Left lung (tissue), 10 donors: ENCODE results near the gene MYL5. TPM values are rescaled to one million over a fixed set of nuclear protein-coding genes. Genes with fewer than 3 reads are reported as not detected.

ENCODE experiments used
- ATAC-seq: fragments of 200-7000 bp; cut with Tn5 transposase; one replicate; pipeline ENCODE4 v1.9.1; 2020; ENCODE audit warnings: moderate library complexity
- DNase-seq, 4 donors: peaks; one replicate each; pipeline ENCODE4 v3.0.0-alpha.2; 2013 to 2020
- H3K27ac ChIP-seq, 2 donors: fragments of 200-600 bp; sonication (generic) in 1 of 2; one replicate each; pipeline versions ENCODE4 v1.5.0 to v1.8.0; 2020 to 2021
- H3K27me3 ChIP-seq, 2 donors: fragments of 200-600 bp; sonication (generic) in 1 of 2; one replicate each; pipeline versions ENCODE4 v1.5.0 to v1.8.0; 2020 to 2021
- H3K36me3 ChIP-seq, 2 donors: fragments of 200-600 bp; sonication (generic) in 1 of 2; one replicate each; pipeline versions ENCODE4 v1.5.0 to v1.8.0; 2020 to 2021
- H3K4me1 ChIP-seq, 2 donors: fragments of 200-600 bp; one replicate each; pipeline ENCODE4 v1.8.0; 2021
- H3K4me3 ChIP-seq, 2 donors: fragments of 200-600 bp; sonication (generic) in 1 of 2; one replicate each; pipeline versions ENCODE4 v1.5.0 to v1.8.0; 2020 to 2021; ENCODE audit warnings: mild to moderate bottlenecking in 1 of 2
- H3K9me3 ChIP-seq, 2 donors: fragments of 200-600 bp; sonication (generic) in 1 of 2; one replicate each; pipeline versions ENCODE4 v1.5.0 to v1.8.0; 2020 to 2021
- CTCF ChIP-seq, 2 donors: fragments of 200-600 bp; sonication (generic) in 1 of 2; IDR thresholded peaks; one replicate each; pipeline versions ENCODE4 v1.5.0 to v1.8.0; 2021; ENCODE audit warnings: antibody characterized with exemption in 2 of 2
- intact Hi-C, 2 donors: fragments of 100-400 bp; cut with DNase I; formaldehyde crosslinking; loops; one replicate each; pipeline versions ENCODE4 v1.11.2 to v1.14.2; 2022
- polyA plus RNA-seq, 6 donors: library from polyadenylated mRNA; unstranded; fragments of 120-200 nt; gene quantifications; one replicate each; pipeline ENCODE4 v1.2.1, GENCODE V29; 2013; ENCODE audit not compliant: insufficient read length in 6 of 6
- total RNA-seq, 2 donors: library from RNA; stranded (reverse); fragmentation: NEBNext Ultra II Directional; extraction: Animal tissue kit (Norgen Biotek cat#: 25700); gene quantifications; one replicate each; pipeline ENCODE4 v1.2.1, GENCODE V29; 2021
- donor health status: DM: no; HTN: yes; CAD: no.
- donor health status: DM: no; HTN: no; CAD: no.

The MYL5 gene
- total and polyA plus RNA-seq, 8 donors: 7.8 to 23.2 (median 17.5) TPM

- ATAC-seq: no peak
- H3K4me3 ChIP-seq: peak overlapping the region in 1 of 2 donors; percentile 60
- peaks cover 0 to 8% of the 10 kb centered on the region in 2 donors for H3K27me3 ChIP-seq
- peak in 2 of 4 donors; percentile 27 to 75 for DNase-seq
- H3K9me3 ChIP-seq: no peaks in the 10 kb centered on the region
- H3K36me3 ChIP-seq: no peaks in the 10 kb centered on the region
- intact Hi-C loops: no loop called here
- TF ChIP-seq CTCF (IDR thresholded peaks at IDR 0.05): no peak
- H3K4me1 ChIP-seq: peaks cover 0 to 13% of the 10 kb centered on the region in 2 donors
- no peak overlapping the region for H3K27ac ChIP-seq
These were observed 9.6 kb upstream of the MYL5 start for GRCh38 chr4:664713-665231.

DNA sequence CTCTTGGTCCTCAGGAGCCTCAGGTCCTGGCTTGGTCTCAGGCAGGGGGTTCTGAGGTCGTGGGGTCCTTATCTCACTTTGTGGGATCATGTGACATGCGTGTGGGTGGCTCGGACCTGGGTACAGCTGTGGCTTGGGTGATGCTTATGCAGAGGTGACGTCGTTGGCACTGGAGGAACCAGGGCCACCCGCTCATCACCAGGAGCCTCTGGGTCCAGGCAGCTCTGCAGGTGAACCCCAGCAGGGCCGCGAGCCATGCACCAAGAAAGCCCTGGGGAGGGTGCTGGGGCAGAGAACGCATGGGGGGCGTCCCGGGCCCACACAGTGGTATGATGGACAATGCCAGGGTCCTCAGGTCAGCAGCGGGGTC lies 9.0 kb upstream of the MYL5 start:
- Histone ChIP-seq H3K4me3 (no peak overlapping the region), H3K36me3 (no peaks in the 10 kb centered on the region), H3K4me1 (peaks cover 0 to 13% of the 10 kb centered on the region in 2 donors), H3K27me3 (peaks cover 0 to 8% of the 10 kb centered on the region in 2 donors), H3K9me3 (no peaks in the 10 kb centered on the region), H3K27ac (no peak overlapping the region)
- no peak for TF ChIP-seq CTCF (IDR thresholded peaks at IDR 0.05)
- ATAC-seq (no peak), DNase-seq (peak in 1 of 4 donors; percentile 61)
- intact Hi-C loops: no loop called here

DNA sequence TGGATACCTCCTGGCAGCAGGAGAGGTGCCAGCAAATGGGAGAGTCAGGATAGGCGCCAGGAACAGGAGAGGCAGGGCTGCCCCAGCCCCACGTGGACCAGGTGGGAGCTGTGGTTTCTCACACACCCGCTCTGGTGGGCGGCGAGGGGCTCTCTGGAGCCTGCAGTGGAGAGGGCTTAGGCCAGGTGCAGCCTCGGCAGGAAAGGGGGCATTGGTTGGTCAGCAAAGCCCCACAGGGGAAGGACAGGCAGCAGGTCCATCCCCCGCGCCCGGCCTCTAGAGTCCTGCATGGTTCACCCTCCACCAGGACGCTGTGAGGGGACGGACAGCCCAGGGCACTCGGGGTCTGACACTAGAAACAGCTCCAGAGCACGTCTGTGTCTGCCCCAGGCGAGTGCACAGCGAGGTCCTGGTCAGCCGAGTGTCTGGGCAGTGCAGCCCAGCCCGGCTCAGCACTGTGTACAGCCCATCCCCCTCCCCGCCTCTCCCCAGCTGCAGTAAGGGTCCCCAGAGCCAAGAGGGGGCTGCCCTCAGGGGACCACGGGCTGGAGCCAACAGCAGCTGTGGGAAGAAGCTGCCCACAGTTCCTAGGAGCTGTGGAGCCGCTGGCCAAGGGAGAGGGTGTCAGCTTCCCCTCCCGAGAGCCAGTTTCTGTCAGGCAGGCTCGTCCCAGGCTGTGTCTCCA lies 8.4 kb upstream of the MYL5 start:
- Histone ChIP-seq H3K9me3 (no peaks in the 10 kb centered on the region), H3K4me1 (peaks cover 0 to 13% of the 10 kb centered on the region in 2 donors), H3K27ac (no peak overlapping the region), H3K4me3 (no peak overlapping the region), H3K27me3 (peaks cover 0 to 8% of the 10 kb centered on the region in 2 donors), H3K36me3 (peaks cover 0 to 3% of the 10 kb centered on the region in 2 donors)
- intact Hi-C loops: no loop called here
- ATAC-seq (no peak), DNase-seq (peak in 1 of 4 donors; percentile 80)
- TF ChIP-seq CTCF (IDR thresholded peaks at IDR 0.05): no peak

DNA sequence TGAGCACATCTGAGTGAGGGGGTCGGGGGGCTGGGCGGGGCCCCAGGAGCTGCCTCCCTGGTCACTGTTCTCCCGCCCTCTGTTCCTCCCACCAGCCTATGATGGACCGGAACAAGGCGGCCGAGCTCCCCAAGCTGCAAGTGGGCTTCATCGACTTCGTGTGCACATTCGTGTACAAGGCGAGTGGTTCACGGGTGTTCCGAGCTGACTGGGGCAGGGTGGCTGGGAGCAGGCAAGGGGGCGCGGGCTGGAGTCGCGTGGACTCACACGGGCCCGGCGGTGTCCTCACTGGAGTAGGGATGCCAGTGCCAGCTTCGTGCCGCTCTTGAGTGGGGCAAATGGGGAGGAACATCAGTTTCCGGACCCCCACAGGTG lies 7.9 kb upstream of the MYL5 start:
- H3K9me3 ChIP-seq: no peaks in the 10 kb centered on the region
- intact Hi-C loops: no loop called here
- DNase-seq (peak in 1 of 4 donors; percentile 72), ATAC-seq (no peak)
- no peak for TF ChIP-seq CTCF (IDR thresholded peaks at IDR 0.05)
- H3K27me3 ChIP-seq: peaks cover 0 to 8% of the 10 kb centered on the region in 2 donors
- H3K4me3 ChIP-seq: no peak overlapping the region
- no peak overlapping the region for H3K27ac ChIP-seq
- peaks cover 0 to 9% of the 10 kb centered on the region in 2 donors for H3K36me3 ChIP-seq
- peaks cover 0 to 13% of the 10 kb centered on the region in 2 donors for H3K4me1 ChIP-seq

- DNase-seq: peak in 1 of 4 donors; percentile 76
- no peak for ATAC-seq
- intact Hi-C loops: no loop called here
- peaks cover 0 to 14% of the 10 kb centered on the region in 2 donors for H3K36me3 ChIP-seq
- H3K4me1 ChIP-seq: peaks cover 0 to 13% of the 10 kb centered on the region in 2 donors
- no peaks in the 10 kb centered on the region for H3K9me3 ChIP-seq
- no peak overlapping the region for H3K27ac ChIP-seq
- no peak overlapping the region for H3K4me3 ChIP-seq
- peaks cover 0 to 8% of the 10 kb centered on the region in 2 donors for H3K27me3 ChIP-seq
- no peak for TF ChIP-seq CTCF (IDR thresholded peaks at IDR 0.05)
These were observed 7.4 kb upstream of the MYL5 start for GRCh38 chr4:666822-667544.
